Neural cell (in vitro differentiated cells): Measurements from ENCODE around the gene ACVR1B.

Source experiments
- CTCF ChIP-seq: fragments of 450-650 bp; IDR thresholded peaks from 2 replicates; pipeline ENCODE4 v1.5.1; 2014; ENCODE audit warnings: antibody characterized with exemption, mild to moderate bottlenecking, moderate library complexity; ENCODE audit not compliant: poor library complexity, severe bottlenecking
- EP300 ChIP-seq: fragments of 450-650 bp; conservative IDR thresholded peaks from 2 replicates; pipeline ENCODE4 v1.6.1; 2014; ENCODE audit warnings: antibody characterized with exemption, mild to moderate bottlenecking, moderate library complexity; ENCODE audit not compliant: poor library complexity, severe bottlenecking
- EZH2 ChIP-seq: fragments of 200-600, 300-800 bp; shearing (Covaris generic), sonication (generic); IDR thresholded peaks from 2 replicates; pipeline ENCODE4 v1.6.1; 2014; ENCODE audit warnings: antibody characterized with exemption, low read length, borderline replicate concordance, mild to moderate bottlenecking; ENCODE audit not compliant: insufficient read depth, poor library complexity, severe bottlenecking
- MXI1 ChIP-seq: fragments of 450-650 bp; conservative IDR thresholded peaks from 2 replicates; pipeline ENCODE4 v1.6.1; 2014; ENCODE audit warnings: antibody characterized with exemption, mild to moderate bottlenecking; ENCODE audit not compliant: poor library complexity, severe bottlenecking
- POLR2AphosphoS5 ChIP-seq: IDR thresholded peaks from 2 replicates; pipeline ENCODE4 v1.6.1; 2012
- REST ChIP-seq: IDR thresholded peaks from 2 replicates; pipeline ENCODE4 v1.6.1; 2012; ENCODE audit warnings: borderline replicate concordance
- TAF1 ChIP-seq: IDR thresholded peaks from 2 replicates; pipeline ENCODE4 v1.6.1; 2012; ENCODE audit warnings: low read depth

GRCh38 chr12:51972422-51972812 is 20.9 kb downstream of the ACVR1B start:
- TF ChIP-seq CTCF (no peak), EZH2 (no peak), POLR2AphosphoS5 (no peak), TAF1 (no peak), REST (no peak), MXI1 (no peak), EP300 (no peak)
